RWPE2 (cell line): ENCODE results near the gene P3H3.

Source experiments
- ATAC-seq: fragments of 200-7000 bp; cut with Tn5 transposase; 3 replicates; pipeline ENCODE4 v1.9.1; 2021; ENCODE audit warnings: low read depth
- DNase-seq: peaks from one replicate; pipeline ENCODE4 v3.0.0-alpha.2; 2020; ENCODE audit warnings: low spot score
- H3K27ac ChIP-seq: fragments of 450-650 bp; 2 replicates; pipeline ENCODE4 v1.5.1; 2017; ENCODE audit warnings: mild to moderate bottlenecking; ENCODE audit not compliant: poor library complexity, severe bottlenecking
- H3K27me3 ChIP-seq: fragments of 250-450 bp; sonication (Bioruptor Pico); 2 replicates; pipeline ENCODE4 v1.5.1; 2021; ENCODE audit warnings: mild to moderate bottlenecking, moderate library complexity; ENCODE audit not compliant: insufficient read depth, poor library complexity, severe bottlenecking
- H3K36me3 ChIP-seq: fragments of 250-450 bp; sonication (Bioruptor Pico); 2 replicates; pipeline ENCODE4 v1.5.1; 2020; ENCODE audit warnings: low read depth, mild to moderate bottlenecking, moderate library complexity
- H3K4me1 ChIP-seq: fragments of 250-450 bp; sonication (Bioruptor Pico); 2 replicates; pipeline ENCODE4 v1.5.1; 2021; ENCODE audit warnings: mild to moderate bottlenecking, moderate library complexity; ENCODE audit not compliant: insufficient read depth, poor library complexity, severe bottlenecking
- H3K4me3 ChIP-seq: fragments of 250-450 bp; sonication (Bioruptor Pico); 2 replicates; pipeline ENCODE4 v1.5.1; 2021; ENCODE audit warnings: mild to moderate bottlenecking, moderate library complexity; ENCODE audit not compliant: severe bottlenecking
- H3K9me3 ChIP-seq: fragments of 250-450 bp; sonication (Bioruptor Pico); 2 replicates; pipeline ENCODE4 v1.5.1; 2021; ENCODE audit warnings: mild to moderate bottlenecking, moderate library complexity; ENCODE audit not compliant: severe bottlenecking
- CTCF ChIP-seq: fragments of 450-650 bp; IDR thresholded peaks from one replicate; pipeline ENCODE4 v1.5.1; 2017; ENCODE audit warnings: mild to moderate bottlenecking, moderate library complexity; ENCODE audit not compliant: poor library complexity, severe bottlenecking

Gene P3H3

GRCh38 chr12:6824085-6824775 is 4.0 kb upstream of the P3H3 start:
- no peak for TF ChIP-seq CTCF
- Histone ChIP-seq H3K4me3 (no peak overlapping the region), H3K4me1 (peaks cover 3% of the 10 kb centered on the region), H3K27ac (no peak overlapping the region), H3K36me3 (no peaks in the 10 kb centered on the region), H3K9me3 (no peaks in the 10 kb centered on the region), H3K27me3 (peaks cover 20% of the 10 kb centered on the region)
- ATAC-seq (no peak), DNase-seq (no peak)

- Histone ChIP-seq H3K4me1 (peaks cover 3% of the 10 kb centered on the region), H3K36me3 (peaks cover 1% of the 10 kb centered on the region; the same call in 1 of the 2 replicates), H3K27me3 (peaks cover 20% of the 10 kb centered on the region), H3K9me3 (no peaks in the 10 kb centered on the region), H3K4me3 (no peak overlapping the region), H3K27ac (no peak overlapping the region)
- peak; percentile 30; the same call in 2 of the 3 replicates for ATAC-seq
- TF ChIP-seq CTCF = no peak
- no peak for DNase-seq
Measured at GRCh38 chr12:6824901-6825381, 3.3 kb upstream of the P3H3 start.

GRCh38 chr12:6825398-6826124 is 2.6 kb upstream of the P3H3 start:
- peak; percentile 87 for TF ChIP-seq CTCF
- Histone ChIP-seq H3K27ac (no peak overlapping the region), H3K4me1 (peaks cover 3% of the 10 kb centered on the region), H3K27me3 (peaks cover 20% of the 10 kb centered on the region), H3K9me3 (no peaks in the 10 kb centered on the region), H3K4me3 (no peak overlapping the region), H3K36me3 (peaks cover 7% of the 10 kb centered on the region)
- DNase-seq (no peak), ATAC-seq (peak; percentile 45)

GRCh38 chr12:6826125-6826733 is 2.0 kb upstream of the P3H3 start:
- H3K27me3 ChIP-seq = peaks cover 18% of the 10 kb centered on the region
- no peak for ATAC-seq

More at GRCh38 chr12:6826125-6826733, 2.0 kb upstream of the P3H3 start:
- Histone ChIP-seq H3K27ac (no peak overlapping the region), H3K4me3 (no peak overlapping the region), H3K4me1 (peaks cover 3% of the 10 kb centered on the region), H3K9me3 (no peaks in the 10 kb centered on the region), H3K36me3 (peaks cover 10% of the 10 kb centered on the region)
- DNase-seq = no peak
- TF ChIP-seq CTCF = no peak
